ENCODE results near the gene TMEM250. TPM values are rescaled to one million over a fixed set of nuclear protein-coding genes. Genes with fewer than 3 reads are reported as not detected.
"Not testable (repeated sequence)": the region's sequence is repeated elsewhere in the genome, so short reads cannot be mapped to it uniquely, and the experiment has no call there.

The TMEM250 gene
- total RNA-seq, 2 donors from 2014 or later, result 20.3 to 29.3 TPM

- Histone ChIP-seq H3K36me3 (no peaks in the 10 kb centered on the region), H3K4me1 (peaks cover 5 to 61% of the 10 kb centered on the region in 2 donors), H3K4me3 (no peak overlapping the region), H3K27me3 (no peaks in the 10 kb centered on the region), H3K27ac (no peak overlapping the region), H3K9me3 (no peaks in the 10 kb centered on the region)
- no peak for DNase-seq (ENCODE audit: low spot score)
- no peak for TF ChIP-seq CTCF (IDR thresholded peaks at IDR 0.05)
Observed at GRCh38 chr9:136104916-136105315, 13.8 kb downstream of the TMEM250 start.

GRCh38 chr9:136104488-136104800, 14.2 kb downstream of the TMEM250 start:
- H3K9me3 ChIP-seq, result no peaks in the 10 kb centered on the region
- no peak for DNase-seq (ENCODE audit: low spot score)
- TF ChIP-seq CTCF (IDR thresholded peaks at IDR 0.05), result no peak
- H3K4me3 ChIP-seq, result no peak overlapping the region
- H3K27me3 ChIP-seq, result no peaks in the 10 kb centered on the region
- peaks cover 5 to 58% of the 10 kb centered on the region in 2 donors for H3K4me1 ChIP-seq
- H3K36me3 ChIP-seq, result no peaks in the 10 kb centered on the region
- H3K27ac ChIP-seq, result no peak overlapping the region

- Histone ChIP-seq H3K9me3 (no peaks in the 10 kb centered on the region), H3K27ac (no peak overlapping the region), H3K4me1 (peaks cover 5 to 58% of the 10 kb centered on the region in 2 donors), H3K36me3 (no peaks in the 10 kb centered on the region), H3K27me3 (no peaks in the 10 kb centered on the region), H3K4me3 (no peak overlapping the region)
- no peak for DNase-seq (ENCODE audit: low spot score)
- TF ChIP-seq CTCF (IDR thresholded peaks at IDR 0.05), result no peak
Observed at GRCh38 chr9:136103651-136104487, 14.8 kb downstream of the TMEM250 start.

- not testable (repeated sequence) for H3K36me3 ChIP-seq; H3K27ac ChIP-seq; H3K9me3 ChIP-seq; DNase-seq (ENCODE audit: low spot score); H3K4me3 ChIP-seq; H3K27me3 ChIP-seq
- H3K4me1 ChIP-seq, result peaks cover 5 to 42% of the 10 kb centered on the region in 2 donors
Observed at GRCh38 chr9:136101615-136102074, 17.0 kb downstream of the TMEM250 start.

- H3K36me3 ChIP-seq, result no peaks in the 10 kb centered on the region
- no peaks in the 10 kb centered on the region for H3K9me3 ChIP-seq
- no peak for DNase-seq (ENCODE audit: low spot score)
- H3K27ac ChIP-seq, result no peak overlapping the region
- no peak for TF ChIP-seq CTCF (IDR thresholded peaks at IDR 0.05)
- no peak overlapping the region for H3K4me3 ChIP-seq
- no peaks in the 10 kb centered on the region for H3K27me3 ChIP-seq
- peaks cover 5 to 42% of the 10 kb centered on the region in 2 donors for H3K4me1 ChIP-seq
Observed at GRCh38 chr9:136100700-136101614, 17.7 kb downstream of the TMEM250 start.

- no peaks in the 10 kb centered on the region for H3K9me3 ChIP-seq
- peaks cover 0 to 31% of the 10 kb centered on the region in 2 donors for H3K4me1 ChIP-seq
- H3K4me3 ChIP-seq, result no peak overlapping the region
- no peak for DNase-seq (ENCODE audit: low spot score)
- no peaks in the 10 kb centered on the region for H3K36me3 ChIP-seq
- no peak overlapping the region for H3K27ac ChIP-seq
- H3K27me3 ChIP-seq, result no peaks in the 10 kb centered on the region
- TF ChIP-seq CTCF (IDR thresholded peaks at IDR 0.05), result no peak
Observed at GRCh38 chr9:136099542-136099941, 19.1 kb downstream of the TMEM250 start.
